ENCODE data around the gene AGBL4.

The AGBL4 gene

DNA sequence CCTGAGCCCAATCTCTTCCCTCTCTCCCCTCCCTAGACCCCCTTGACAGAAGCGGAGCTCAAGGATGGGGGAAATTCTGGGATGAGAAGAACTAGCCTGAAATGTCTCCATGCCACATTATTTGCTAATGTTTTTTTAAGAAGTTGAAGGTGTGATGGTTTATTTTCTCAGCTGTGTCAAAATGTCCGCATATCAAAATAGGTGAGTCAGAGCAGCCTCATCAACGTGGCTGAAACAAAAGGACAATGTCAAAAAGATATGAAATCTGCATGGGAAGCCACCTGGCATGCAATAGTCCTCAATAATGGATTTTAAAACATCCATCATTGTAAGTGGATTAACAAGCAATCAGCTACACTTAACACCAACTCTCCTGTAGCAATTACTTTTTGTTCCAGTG is 1348.5 kb downstream of the AGBL4 start:
- DNase-seq (ENCODE audit: low read depth) = no peak
- no peak overlapping the region for H3K4me3 ChIP-seq (replicated peaks; ENCODE audit: low read depth, low read length)
- no peak for TF ChIP-seq CTCF (IDR thresholded peaks at IDR 0.05; ENCODE audit: low read length, missing control alignments)

DNA sequence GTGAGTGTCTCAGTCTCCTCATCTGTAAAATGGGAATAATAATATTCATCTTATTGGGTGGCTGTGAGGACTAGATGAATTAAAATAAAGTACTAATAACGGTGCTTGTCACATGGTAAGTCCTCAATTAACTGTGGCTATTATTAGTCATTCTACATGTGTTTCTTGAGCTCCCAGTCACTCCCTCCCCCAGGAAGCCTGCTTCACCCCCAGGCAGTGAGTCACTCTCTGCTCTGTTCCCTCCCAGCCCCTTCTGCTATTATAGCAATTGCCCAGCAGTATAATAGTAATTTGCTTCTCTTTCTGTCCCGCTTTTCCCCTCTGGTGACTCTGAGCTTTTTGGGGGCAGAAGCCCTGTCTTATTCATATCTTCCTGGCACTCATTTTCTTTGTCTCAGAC is 1349.1 kb downstream of the AGBL4 start:
- peak; percentile 50 for DNase-seq (ENCODE audit: low read depth)
- no peak overlapping the region for H3K4me3 ChIP-seq (replicated peaks; ENCODE audit: low read depth, low read length)
- no peak for TF ChIP-seq CTCF (IDR thresholded peaks at IDR 0.05; ENCODE audit: low read length, missing control alignments)

DNA sequence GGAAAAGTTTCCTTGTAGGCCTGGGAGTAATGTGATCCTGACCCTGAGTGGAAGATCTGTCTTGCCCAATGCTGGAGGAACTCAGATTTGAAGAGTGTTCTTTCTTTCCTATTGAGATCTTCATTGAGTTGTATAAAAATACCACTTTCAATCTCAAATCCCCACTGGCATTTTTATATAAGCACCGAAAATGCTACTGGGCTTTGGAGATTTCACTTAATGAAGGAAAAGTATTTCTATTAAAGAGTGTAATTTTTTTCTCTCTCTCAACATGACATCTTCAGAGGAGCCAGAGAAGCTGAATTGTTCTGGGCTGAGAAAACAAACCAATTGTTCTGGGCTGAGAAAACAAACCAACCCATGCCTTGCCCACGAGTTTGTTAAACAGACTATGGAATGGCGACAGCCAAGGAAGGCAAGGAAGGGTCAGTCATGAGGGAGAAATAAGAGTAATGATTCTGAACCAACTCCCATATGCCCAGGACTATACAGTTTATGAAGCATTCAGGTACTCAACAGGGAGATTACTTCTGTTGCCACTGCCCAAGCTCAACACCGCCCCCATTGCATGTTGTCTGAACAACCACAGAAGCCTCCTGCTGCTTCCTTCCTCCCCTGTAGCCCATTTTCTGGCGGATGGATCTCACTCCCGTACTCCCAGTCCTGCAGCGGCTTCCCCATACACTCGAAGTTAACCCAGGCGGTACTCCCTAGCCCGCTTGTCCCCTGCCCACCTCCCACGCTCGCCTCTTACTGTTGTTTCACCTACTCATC is 1350.2 kb downstream of the AGBL4 start:
- no peak overlapping the region for H3K4me3 ChIP-seq (replicated peaks; ENCODE audit: low read depth, low read length)
- no peak for DNase-seq (ENCODE audit: low read depth)
- peak; percentile 7 for TF ChIP-seq CTCF (IDR thresholded peaks at IDR 0.05; ENCODE audit: low read length, missing control alignments)

DNA sequence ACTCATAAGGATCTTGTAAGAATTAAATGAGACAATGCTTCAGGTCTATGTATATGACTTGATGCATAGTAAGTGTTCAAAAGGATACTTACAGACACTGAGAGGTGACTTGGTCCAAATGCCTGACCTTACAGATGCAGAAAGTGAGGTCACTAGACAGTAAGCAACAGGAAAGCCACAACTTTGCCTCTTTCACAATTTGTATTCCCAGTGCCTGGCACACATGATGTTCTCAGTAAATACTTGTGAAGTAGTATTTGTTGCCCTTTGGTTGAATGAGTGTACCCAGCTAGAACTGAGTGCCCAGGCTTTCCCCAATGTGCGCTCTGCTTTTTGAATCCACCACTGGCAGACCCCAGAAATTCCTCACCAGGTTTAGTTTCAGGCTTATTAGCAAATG is 1352.2 kb downstream of the AGBL4 start:
- no peak overlapping the region for H3K4me3 ChIP-seq (replicated peaks; ENCODE audit: low read depth, low read length)
- peak; percentile 10 for DNase-seq (ENCODE audit: low read depth)
- no peak for TF ChIP-seq CTCF (IDR thresholded peaks at IDR 0.05; ENCODE audit: low read length, missing control alignments)

DNA sequence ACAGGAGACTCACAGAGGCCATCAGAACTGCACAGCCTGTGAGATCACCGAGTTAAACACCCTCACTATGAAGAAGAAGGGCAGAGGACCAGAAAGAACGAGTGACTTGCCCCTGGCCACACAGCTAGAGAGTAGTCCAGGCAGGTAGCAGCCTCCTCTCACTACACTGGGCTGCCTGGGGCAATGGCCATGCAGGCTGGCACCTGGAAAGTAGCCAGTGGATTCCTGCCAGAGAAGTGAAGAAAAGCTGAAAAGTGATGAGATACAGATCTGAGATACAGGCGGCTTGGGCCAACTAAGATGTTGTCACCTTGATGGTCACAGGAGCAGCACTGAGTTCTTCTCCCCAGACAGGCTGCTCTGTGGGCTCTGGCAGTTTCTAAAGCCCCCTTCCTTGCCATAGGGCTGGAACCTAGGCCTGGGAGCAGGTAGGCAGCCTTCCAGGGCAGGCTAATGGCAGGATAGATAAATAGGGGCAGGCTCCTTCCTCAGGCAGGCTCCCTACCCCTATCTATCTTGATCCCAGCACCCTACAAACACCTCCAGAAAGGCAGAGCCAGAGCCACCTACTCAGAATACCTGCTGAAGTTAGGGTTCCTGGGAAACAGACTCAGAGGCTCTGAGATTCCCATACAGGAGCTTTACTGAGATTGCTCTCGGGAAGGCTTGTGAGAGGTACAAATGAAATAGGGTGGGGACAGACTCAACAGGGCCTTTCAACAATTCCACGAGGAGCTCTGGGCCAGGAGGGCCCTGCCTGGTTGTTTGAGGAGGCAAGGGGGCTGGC is 1353.3 kb downstream of the AGBL4 start:
- TF ChIP-seq CTCF (IDR thresholded peaks at IDR 0.05; ENCODE audit: low read length, missing control alignments) = no peak
- H3K4me3 ChIP-seq (replicated peaks; ENCODE audit: low read depth, low read length) = no peak overlapping the region
- no peak for DNase-seq (ENCODE audit: low read depth)

- H3K4me3 ChIP-seq (replicated peaks; ENCODE audit: low read depth, low read length) = no peak overlapping the region
- no peak for DNase-seq (ENCODE audit: low read depth)
- no peak for TF ChIP-seq CTCF (IDR thresholded peaks at IDR 0.05; ENCODE audit: low read length, missing control alignments)
Measured at GRCh38 chr1:48668339-48668738, 1355.4 kb downstream of the AGBL4 start.
